Psoas muscle (tissue), 8 donors: ENCODE results near the gene EIF2AK3. TPM values are rescaled to one million over a fixed set of nuclear protein-coding genes. Genes with fewer than 3 reads are reported as not detected.

Experiments used
- ATAC-seq, 4 donors: fragments of 200-7000 bp; cut with Tn5 transposase; one replicate each; pipeline ENCODE4 v1.9.1; 2020; ENCODE audit warnings: moderate library complexity in 3 of 4, mild to moderate bottlenecking in 2 of 4
- DNase-seq, 2 donors: peaks; one replicate each; pipeline ENCODE4 v3.0.0-alpha.2; 2020
- H3K27ac ChIP-seq: fragments of 200-600 bp; one replicate; pipeline ENCODE4 v1.8.0; 2022
- H3K27me3 ChIP-seq, 3 donors: fragments of 200-600 bp in 1 of 3; one replicate each; pipeline versions ENCODE4 v1.6.1 to v1.8.0; 2013 to 2022; ENCODE audit warnings: low read length in 2 of 3, mild to moderate bottlenecking in 2 of 3, moderate library complexity in 1 of 3; ENCODE audit not compliant: insufficient read depth in 3 of 3
- H3K36me3 ChIP-seq, 2 donors: fragments of 200-600 bp in 1 of 2; one replicate each; pipeline versions ENCODE4 v1.6.1 to v1.8.0; 2013 to 2022; ENCODE audit warnings: low read depth in 1 of 2, mild to moderate bottlenecking in 1 of 2, moderate library complexity in 1 of 2; ENCODE audit not compliant: insufficient read depth in 1 of 2
- H3K4me1 ChIP-seq: fragments of 200-600 bp; one replicate; pipeline ENCODE4 v1.8.0; 2022
- H3K4me3 ChIP-seq: fragments of 200-600 bp; one replicate; pipeline ENCODE4 v1.8.0; 2022; ENCODE audit warnings: mild to moderate bottlenecking
- H3K9me3 ChIP-seq: fragments of 200-600 bp; one replicate; pipeline ENCODE4 v1.8.0; 2022
- CTCF ChIP-seq: fragments of 200-600 bp; IDR thresholded peaks from one replicate; pipeline ENCODE4 v1.8.0; 2022; ENCODE audit warnings: antibody characterized with exemption
- WGBS, 3 donors: extraction: QIAGEN DNeasy Blood & Tissue Kit; methylation state at CpG; one replicate each; pipeline versions ENCODE4 v1.1.6 to v1.1.7; 2013; 5-methylcytosine and 5-hydroxymethylcytosine counted together
- intact Hi-C, 2 donors: fragments of 100-400 bp; cut with DNase I; formaldehyde crosslinking; loops; one replicate each; pipeline versions ENCODE4 v1.11.0 to v1.14.2; 2022
- polyA plus RNA-seq, 3 donors: library from polyadenylated mRNA; stranded (reverse); fragments of 200-250 nt; gene quantifications; one replicate each; pipeline ENCODE4 v1.2.3, GENCODE V29; 2013
- total RNA-seq, 4 donors: library from RNA; stranded (reverse); fragmentation: NEBNext Ultra II Directional in 2 of 4; extraction: Animal tissue kit (Norgen Biotek cat#: 25700) in 2 of 4; gene quantifications; one replicate each; pipeline versions ENCODE4 v1.2.1 to v1.2.4, GENCODE V29; 2021 to 2023
- donor health status: healthy with polysubstance abuse.
- donor health status: DM: no; HTN: no; CAD: no; lungs with moderate emphysema.
- donor health status: Bipolar disorder and iron deficiency.
- donor health status: healthy.
- donor health status: DM: yes; HTN: yes; CAD: no.
- donor health status: DM: no; HTN: no; CAD: no.
- donor health status: DM: no; HTN: no; CAD: no.
- donor health status: DM: yes; HTN: yes; CAD: no.

Gene EIF2AK3
- total and polyA plus RNA-seq, 7 donors, result 2.1 to 9.6 (median 7.6) TPM

GRCh38 chr2:88622307-88622706, 5.0 kb downstream of the EIF2AK3 start:
- ATAC-seq (no peak), DNase-seq (no peak)
- intact Hi-C loops, result no loop called here
- H3K27ac ChIP-seq, result no peak overlapping the region
- H3K36me3 ChIP-seq, result no peaks in the 10 kb centered on the region
- no peak for TF ChIP-seq CTCF
- H3K4me1 ChIP-seq, result peaks cover 38% of the 10 kb centered on the region
- H3K9me3 ChIP-seq, result no peaks in the 10 kb centered on the region
- H3K27me3 ChIP-seq, result no peaks in the 10 kb centered on the region
- WGBS, 3 donors, result 88 to 92% (median 89%) methylated on average over 1 of the region's 1 CpG
- H3K4me3 ChIP-seq, result no peak overlapping the region

- no peak for TF ChIP-seq CTCF
- H3K36me3 ChIP-seq, result no peaks in the 10 kb centered on the region
- H3K27me3 ChIP-seq, result no peaks in the 10 kb centered on the region
- 90 to 93% (median 92%) methylated on average over 3 of the region's 3 CpGs for WGBS, 3 donors
- H3K27ac ChIP-seq, result no peak overlapping the region
- H3K4me3 ChIP-seq, result no peak overlapping the region
- DNase-seq, result no peak
- peaks cover 38% of the 10 kb centered on the region for H3K4me1 ChIP-seq
- intact Hi-C loops, result no loop called here
- ATAC-seq, result no peak
- H3K9me3 ChIP-seq, result no peaks in the 10 kb centered on the region
These were observed 5.8 kb downstream of the EIF2AK3 start for GRCh38 chr2:88621432-88621831.

- Histone ChIP-seq H3K36me3 (no peaks in the 10 kb centered on the region), H3K9me3 (no peaks in the 10 kb centered on the region), H3K27me3 (no peaks in the 10 kb centered on the region), H3K4me1 (peaks cover 34% of the 10 kb centered on the region), H3K4me3 (no peak overlapping the region), H3K27ac (no peak overlapping the region)
- 41 to 67% (median 42%) methylated on average over 1 of the region's 1 CpG for WGBS, 3 donors
- intact Hi-C loops, result no loop called here
- DNase-seq, result no peak
- peak in 1 of 4 donors; percentile 47 for ATAC-seq
- no peak for TF ChIP-seq CTCF
These were observed 7.2 kb downstream of the EIF2AK3 start for GRCh38 chr2:88620015-88620414.

- H3K9me3 ChIP-seq, result no peaks in the 10 kb centered on the region
- DNase-seq, result no peak
- 94 to 96% (median 95%) methylated on average over 3 of the region's 3 CpGs for WGBS, 3 donors
- intact Hi-C loops, result no loop called here
- no peaks in the 10 kb centered on the region for H3K27me3 ChIP-seq
- no peak overlapping the region for H3K27ac ChIP-seq
- H3K36me3 ChIP-seq, result peaks cover 4 to 25% of the 10 kb centered on the region in 2 donors
- H3K4me3 ChIP-seq, result no peak overlapping the region
- ATAC-seq, result no peak
- TF ChIP-seq CTCF, result no peak
- peaks cover 27% of the 10 kb centered on the region for H3K4me1 ChIP-seq
These were observed 11.4 kb downstream of the EIF2AK3 start for GRCh38 chr2:88615822-88616221.

GRCh38 chr2:88614497-88615157, 12.6 kb downstream of the EIF2AK3 start:
- H3K27ac ChIP-seq, result peak overlapping the region; percentile 9
- peaks cover 25% of the 10 kb centered on the region for H3K4me1 ChIP-seq
- ATAC-seq (no peak), DNase-seq (no peak)
- no peak for TF ChIP-seq CTCF
- peaks cover 4 to 30% of the 10 kb centered on the region in 2 donors for H3K36me3 ChIP-seq
- no peaks in the 10 kb centered on the region for H3K9me3 ChIP-seq
- no peak overlapping the region for H3K4me3 ChIP-seq
- intact Hi-C loops, result no loop called here
- WGBS, 3 donors, result 93 to 98% (median 96%) methylated on average over 3 of the region's 3 CpGs
- H3K27me3 ChIP-seq, result no peaks in the 10 kb centered on the region
